Endothelial cell of umbilical vein (primary cell): ENCODE results near the gene HTR6. TPM values are rescaled to one million over a fixed set of nuclear protein-coding genes. Genes with fewer than 3 reads are reported as not detected.

Experiments
- BruUV-seq: library from RNA; stranded (reverse); fragments of 400-500 nt; replicated peaks from 2 replicates; lab custom pipeline; 2021; lab: Mats Ljungman, UMichigan
- CTCF ChIA-PET: fragments of 300-600, 350-600 bp; sonication (Branson Sonifier 250); formaldehyde crosslinking; loops from one replicate; lab custom pipeline; 2021; ENCODE audit warnings: antibody characterized with exemption, inconsistent platforms; lab: Charles Lee
- POLR2A ChIA-PET: fragments of 300-600, 350-600 bp; sonication (Branson Sonifier 250); formaldehyde crosslinking; loops from one replicate; lab custom pipeline; 2021; ENCODE audit warnings: antibody characterized with exemption, inconsistent platforms; lab: Charles Lee
- DNase-seq: peaks from one replicate; pipeline ENCODE4 v3.0.0-alpha.2; 2011; ENCODE audit warnings: low read depth, low spot score
- FAIRE-seq: peaks from 2 replicates; lab custom pipeline; 2011; peaks lifted over from hg19 to GRCh38; lab: Jason Lieb, UNC
- H2AFZ ChIP-seq: 2 replicates; pipeline ENCODE4 v1.6.0; 2012; ENCODE audit warnings: low read depth, low read length, control low read depth, inconsistent platforms
- H3K27ac ChIP-seq: 2 replicates; pipeline ENCODE4 v1.5.1; 2011; ENCODE audit warnings: low read depth, mild to moderate bottlenecking, control low read depth, low read length, moderate library complexity; ENCODE audit not compliant: insufficient read depth
- H3K27me3 ChIP-seq, 2 experiments: 2 replicates each; pipeline versions ENCODE4 v1.6.0 to v1.6.1; 2011; ENCODE audit warnings: low read length in 2 of 2, mixed read lengths in 1 of 2; ENCODE audit not compliant: control insufficient read depth in 2 of 2, insufficient read depth in 2 of 2
- H3K36me3 ChIP-seq, 2 experiments: 2 replicates in 1 of 2; 3 replicates in 1 of 2; pipeline ENCODE4 v1.5.1; 2011; ENCODE audit warnings: low read length in 2 of 2, mild to moderate bottlenecking in 1 of 2, moderate library complexity in 1 of 2; ENCODE audit not compliant: control insufficient read depth in 2 of 2, insufficient read depth in 2 of 2; ENCODE audit errors: extremely low read depth in 1 of 2
- H3K4me1 ChIP-seq: 3 replicates; pipeline ENCODE4 v1.5.1; 2011; ENCODE audit warnings: mild to moderate bottlenecking, low read length; ENCODE audit not compliant: control insufficient read depth, insufficient read depth; ENCODE audit errors: extremely low read depth
- H3K4me2 ChIP-seq: 2 replicates; pipeline ENCODE4 v1.6.1; 2011; ENCODE audit warnings: low read length, control low read depth, mixed read lengths; ENCODE audit not compliant: insufficient read depth
- H3K4me3 ChIP-seq, 3 experiments: fragments of 200-600 bp in 1 of 3; sonication (generic), shearing (Covaris generic) in 1 of 3; replicated peaks in 1 of 3; 2 replicates each; pipeline ENCODE4 v1.5.1; 2011 to 2016; ENCODE audit warnings: control low read depth in 3 of 3, low read length in 3 of 3, mild to moderate bottlenecking in 2 of 3, inconsistent platforms in 1 of 3, low read depth in 1 of 3, moderate library complexity in 1 of 3; ENCODE audit not compliant: insufficient read depth in 1 of 3
- H3K79me2 ChIP-seq: 2 replicates; pipeline ENCODE4 v1.6.0; 2012; ENCODE audit warnings: low read length, inconsistent platforms; ENCODE audit not compliant: control insufficient read depth, insufficient read depth
- H3K9ac ChIP-seq: replicated peaks from 2 replicates; pipeline ENCODE3; 2011; ENCODE audit warnings: low read length, control low read depth; ENCODE audit not compliant: insufficient read depth; ENCODE audit errors: extremely low read depth
- H3K9me1 ChIP-seq: replicated peaks from 3 replicates; pipeline ENCODE4 v1.6.0; 2011; ENCODE audit warnings: mild to moderate bottlenecking, low read length; ENCODE audit not compliant: control insufficient read depth, insufficient read depth; ENCODE audit errors: extremely low read depth
- H3K9me3 ChIP-seq: replicated peaks from 2 replicates; pipeline ENCODE4 v1.5.1; 2012; ENCODE audit warnings: low read length, inconsistent platforms; ENCODE audit not compliant: control insufficient read depth, insufficient read depth
- H4K20me1 ChIP-seq: replicated peaks from 2 replicates; pipeline ENCODE3; 2011; ENCODE audit warnings: mild to moderate bottlenecking, low read length; ENCODE audit not compliant: control insufficient read depth, insufficient read depth; ENCODE audit errors: extremely low read depth
- CTCF ChIP-seq, 2 donors: IDR thresholded peaks; 1 replicate in 1 of 2; 2 replicates in 1 of 2; pipeline ENCODE4 v1.5.1; 2011; ENCODE audit warnings: low read length in 2 of 2, mild to moderate bottlenecking in 2 of 2, moderate library complexity in 2 of 2, control low read depth in 1 of 2, inconsistent platforms in 1 of 2, low read depth in 1 of 2; ENCODE audit not compliant: insufficient read depth in 1 of 2; ENCODE audit errors: extremely low read depth in 1 of 2
- EZH2 ChIP-seq: IDR thresholded peaks from 2 replicates; pipeline ENCODE4 v1.6.1; 2012; ENCODE audit warnings: borderline replicate concordance, low read depth, mild to moderate bottlenecking, moderate library complexity, low read length, inconsistent platforms; ENCODE audit not compliant: severe bottlenecking
- FOS ChIP-seq: IDR thresholded peaks from 2 replicates; pipeline ENCODE4 v1.6.1; 2011; ENCODE audit warnings: mild to moderate bottlenecking, low read length, moderate library complexity, borderline replicate concordance; ENCODE audit not compliant: insufficient read depth
- GATA2 ChIP-seq: IDR thresholded peaks from 2 replicates; pipeline ENCODE4 v1.7.0; 2011; ENCODE audit warnings: low read depth, mild to moderate bottlenecking, moderate library complexity, mixed read lengths, low read length; ENCODE audit not compliant: insufficient read length, insufficient read depth
- JUN ChIP-seq: IDR thresholded peaks from 2 replicates; pipeline ENCODE4 v1.6.1; 2011; ENCODE audit warnings: borderline replicate concordance, low read depth; ENCODE audit not compliant: insufficient read length, insufficient read depth
- MAX ChIP-seq: IDR thresholded peaks from 2 replicates; pipeline ENCODE4 v1.6.1; 2011; ENCODE audit not compliant: insufficient read depth, insufficient read length
- MYC ChIP-seq: IDR thresholded peaks from one replicate; pipeline ENCODE4 v1.6.1; 2011; ENCODE audit warnings: mild to moderate bottlenecking, low read depth, low read length
- POLR2A ChIP-seq: IDR thresholded peaks from 2 replicates; pipeline ENCODE4 v1.6.1; 2012; ENCODE audit warnings: low read depth, mild to moderate bottlenecking, control low read depth, low read length
- POLR2AphosphoS5 ChIP-seq: IDR thresholded peaks from 2 replicates; pipeline ENCODE4 v1.6.1; 2012; ENCODE audit warnings: low read depth, mild to moderate bottlenecking, control low read depth, low read length, moderate library complexity; ENCODE audit not compliant: insufficient read depth
- dilution Hi-C: fragments of 300-500 bp; cut with MboI; formaldehyde crosslinking; loops from one replicate; pipeline ENCODE4 v1.15.0; 2019; ENCODE audit warnings: low sequenced_read_pairs; ENCODE audit not compliant: extremely low pct_ligation_motif_present
- intact Hi-C: fragments of 100-400 bp; cut with micrococcal nuclease; formaldehyde crosslinking; loops from one replicate; pipeline ENCODE4 v1.10.0; 2022
- polyA plus RNA-seq, 4 experiments: library from polyadenylated mRNA; depleted of rRNA in 3 of 4; stranded (reverse) in 3 of 4; unstranded in 1 of 4; fragments of >200 nt; gene quantifications; 2 replicates each; pipeline versions ENCODE4 v1.2.1 to v1.2.3, GENCODE V29; 2011 to 2012; ENCODE audit warnings: missing spikeins in 1 of 4
- total RNA-seq: library from RNA; stranded (reverse); gene quantifications from 2 replicates; pipeline ENCODE4 v1.2.3, GENCODE V29; 2021

The HTR6 gene
- total and polyA plus RNA-seq, 2 donors (not counting 3 experiments of a cell fraction or from before 2014, with no cell fraction given) = not detected

GRCh38 chr1:19656780-19657466 is 7.8 kb upstream of the HTR6 start:
- POLR2A ChIA-PET = no interaction called here
- dilution Hi-C loops (no loop called here), intact Hi-C loops (no loop called here)
- no peaks in the 10 kb centered on the region for H3K27me3 ChIP-seq
- H3K9me1 ChIP-seq = no peaks in the 10 kb centered on the region
- no peaks in the 10 kb centered on the region for H3K36me3 ChIP-seq
- H3K27ac ChIP-seq = no peak overlapping the region
- H3K9ac ChIP-seq = no peak overlapping the region
- no peak overlapping the region for H3K4me2 ChIP-seq
- DNase-seq (no peak), FAIRE-seq (no peak)
- peaks cover 10% of the 10 kb centered on the region for H3K4me1 ChIP-seq
- TF ChIP-seq POLR2AphosphoS5 (no peak), FOS (no peak), MYC (no peak), GATA2 (no peak), MAX (no peak), EZH2 (no peak), CTCF (IDR thresholded peaks at IDR 0.05; ENCODE audit: extremely low read depth in 1 of 2, insufficient read depth in 1 of 2, low read depth in 1 of 2, low read length in 2 of 2) (no peak), POLR2A (no peak), JUN (no peak)
- no TSS peak for BruUV-seq
- CTCF ChIA-PET = interaction anchor here (1.9 kb wide), 1 partner anchor 312 kb away, joined by 5 read pairs; no protein-coding TSS in a partner anchor
- no peaks in the 10 kb centered on the region for H4K20me1 ChIP-seq
- H3K79me2 ChIP-seq = no peaks in the 10 kb centered on the region
- H3K4me3 ChIP-seq = no peak overlapping the region
- H2AFZ ChIP-seq = no peak overlapping the region
- no peaks in the 10 kb centered on the region for H3K9me3 ChIP-seq
